Cardiac muscle cell (in vitro differentiated cells and primary cell): ENCODE data around the gene ADA. TPM values are rescaled to one million over a fixed set of nuclear protein-coding genes. Genes with fewer than 3 reads are reported as not detected.
"Not testable (repeated sequence)": the region's sequence is repeated elsewhere in the genome, so short reads cannot be mapped to it uniquely, and the experiment has no call there.

Source experiments
- DNase-seq, 2 donors: peaks; one replicate each; pipeline versions ENCODE4 v3.0.0 to v3.0.0-alpha.2; 2010 to 2017; ENCODE audit warnings: low read depth in 1 of 2, low spot score in 1 of 2
- H3K27ac ChIP-seq: fragments of 200-600 bp; sonication (generic); 2 replicates; pipeline ENCODE4 v1.5.1; 2016
- H3K27me3 ChIP-seq: fragments of 200-600 bp; sonication (generic); 2 replicates; pipeline ENCODE4 v1.6.0; 2016; ENCODE audit warnings: control low read depth
- H3K36me3 ChIP-seq: fragments of 200-600 bp; sonication (generic); 2 replicates; pipeline ENCODE4 v1.5.1; 2016; ENCODE audit warnings: control low read depth
- H3K4me1 ChIP-seq: fragments of 200-600 bp; sonication (generic); 2 replicates; pipeline ENCODE4 v1.8.1; 2017; ENCODE audit warnings: low read depth, mild to moderate bottlenecking, mixed run types
- H3K4me3 ChIP-seq: fragments of 200-600 bp; sonication (generic); 2 replicates; pipeline ENCODE4 v1.5.1; 2016; ENCODE audit warnings: mild to moderate bottlenecking
- H3K9me3 ChIP-seq: fragments of 200-600 bp; sonication (generic); 2 replicates; pipeline ENCODE4 v1.5.1; 2017; ENCODE audit warnings: low read depth, mild to moderate bottlenecking, control low read depth
- CTCF ChIP-seq: IDR thresholded peaks from 2 replicates; pipeline ENCODE4 v1.5.1; 2012; ENCODE audit warnings: low read depth, mild to moderate bottlenecking, low read length
- polyA plus RNA-seq: library from polyadenylated mRNA; unstranded; fragments of >200 nt; fragmentation: Nextera tagmentation; extraction: Ambion mirVana; gene quantifications from 2 replicates; pipeline ENCODE4 v1.2.1, GENCODE V29; 2016
- total RNA-seq: library from RNA; depleted of rRNA; stranded (reverse); fragments of >200 nt; gene quantifications from 2 replicates; pipeline ENCODE4 v1.2.3, GENCODE V29; 2016

The ADA gene
- total and polyA plus RNA-seq, 2 experiments from 2014 or later = 16.7 to 18.9 TPM

GRCh38 chr20:44657875-44658274 lies 6.4 kb upstream of the ADA start:
- TF ChIP-seq CTCF = no peak
- DNase-seq = no peak
- no peak overlapping the region for H3K4me3 ChIP-seq
- H3K27ac ChIP-seq = no peak overlapping the region
- no peaks in the 10 kb centered on the region for H3K36me3 ChIP-seq
- H3K4me1 ChIP-seq = no peaks in the 10 kb centered on the region
- H3K9me3 ChIP-seq = no peaks in the 10 kb centered on the region
- no peaks in the 10 kb centered on the region for H3K27me3 ChIP-seq

- H3K4me3 ChIP-seq = no peak overlapping the region
- H3K27ac ChIP-seq = no peak overlapping the region
- no peaks in the 10 kb centered on the region for H3K9me3 ChIP-seq
- DNase-seq = no peak
- no peaks in the 10 kb centered on the region for H3K4me1 ChIP-seq
- no peaks in the 10 kb centered on the region for H3K36me3 ChIP-seq
- TF ChIP-seq CTCF = no peak
- no peaks in the 10 kb centered on the region for H3K27me3 ChIP-seq
Measured at GRCh38 chr20:44656448-44656847, 4.9 kb upstream of the ADA start.

GRCh38 chr20:44654210-44654609 lies 2.7 kb upstream of the ADA start:
- DNase-seq = not testable (repeated sequence)

GRCh38 chr20:44653546-44653945 lies 2.0 kb upstream of the ADA start:
- no peaks in the 10 kb centered on the region for H3K27me3 ChIP-seq
- no peaks in the 10 kb centered on the region for H3K36me3 ChIP-seq
- H3K4me1 ChIP-seq = no peaks in the 10 kb centered on the region
- DNase-seq = no peak
- H3K27ac ChIP-seq = no peak overlapping the region
- no peaks in the 10 kb centered on the region for H3K9me3 ChIP-seq
- no peak overlapping the region for H3K4me3 ChIP-seq
- TF ChIP-seq CTCF = no peak

More at GRCh38 chr20:44654210-44654609, 2.7 kb upstream of the ADA start:
- not testable (repeated sequence) for H3K27ac ChIP-seq, H3K36me3 ChIP-seq, H3K4me1 ChIP-seq, H3K27me3 ChIP-seq, H3K4me3 ChIP-seq, H3K9me3 ChIP-seq

- Histone ChIP-seq H3K27ac (no peak overlapping the region), H3K4me1 (no peaks in the 10 kb centered on the region), H3K27me3 (no peaks in the 10 kb centered on the region), H3K9me3 (no peaks in the 10 kb centered on the region), H3K4me3 (peak overlapping the region; percentile 82), H3K36me3 (no peaks in the 10 kb centered on the region)
- no peak for TF ChIP-seq CTCF
- no peak for DNase-seq
Measured at GRCh38 chr20:44651434-44651683, 140 bp downstream of the ADA start.

GRCh38 chr20:44650771-44651433 lies 597 bp downstream of the ADA start:
- peak overlapping the region; percentile 82 for H3K4me3 ChIP-seq
- H3K9me3 ChIP-seq = no peaks in the 10 kb centered on the region
- peak in 1 of 2 donors; percentile 19 for DNase-seq
- no peaks in the 10 kb centered on the region for H3K36me3 ChIP-seq
- no peak for TF ChIP-seq CTCF
- no peaks in the 10 kb centered on the region for H3K4me1 ChIP-seq
- no peaks in the 10 kb centered on the region for H3K27me3 ChIP-seq
- H3K27ac ChIP-seq = no peak overlapping the region
